ENCODE measurements around the gene SSU72.
"Not testable (repeated sequence)": the region's sequence is repeated elsewhere in the genome, so short reads cannot be mapped to it uniquely, and the experiment has no call there.

The SSU72 gene

DNA sequence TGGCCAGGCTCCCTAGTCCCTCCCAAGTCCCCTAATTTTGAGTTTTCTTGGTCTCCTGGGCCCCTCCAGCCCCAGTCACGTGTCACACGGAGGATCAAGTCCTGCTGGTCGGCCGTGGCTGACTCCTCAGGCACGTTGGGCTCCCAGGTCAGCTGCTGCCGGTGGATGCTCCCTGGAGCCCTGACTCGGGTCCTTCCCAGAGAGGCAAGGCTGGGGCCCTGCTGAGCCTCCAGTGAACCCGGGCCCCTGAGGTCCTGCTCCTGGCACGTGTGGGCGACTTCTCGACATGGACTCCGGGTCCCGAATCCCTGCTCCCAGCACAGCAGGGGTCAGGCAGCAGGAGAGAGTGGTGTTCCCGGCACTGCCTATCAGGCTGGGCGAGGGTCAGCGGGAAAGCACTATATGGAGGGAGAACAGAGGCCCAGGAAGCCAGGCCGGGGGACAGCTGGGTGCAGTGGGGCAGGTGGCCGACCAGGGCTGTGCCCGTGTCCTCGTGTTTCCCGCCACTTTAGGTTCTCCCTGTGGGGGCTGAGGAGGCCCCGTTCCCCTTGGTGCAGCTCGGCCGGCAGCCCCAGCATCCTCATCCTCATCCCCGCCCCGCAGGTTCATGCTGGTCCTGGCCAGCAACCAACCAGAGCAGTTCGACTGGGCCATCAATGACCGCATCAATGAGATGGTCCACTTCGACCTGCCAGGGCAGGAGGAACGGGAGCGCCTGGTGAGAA, 47.4 kb downstream of the SSU72 start:
- DNase-seq (ENCODE audit: low spot score) = no peak

DNA sequence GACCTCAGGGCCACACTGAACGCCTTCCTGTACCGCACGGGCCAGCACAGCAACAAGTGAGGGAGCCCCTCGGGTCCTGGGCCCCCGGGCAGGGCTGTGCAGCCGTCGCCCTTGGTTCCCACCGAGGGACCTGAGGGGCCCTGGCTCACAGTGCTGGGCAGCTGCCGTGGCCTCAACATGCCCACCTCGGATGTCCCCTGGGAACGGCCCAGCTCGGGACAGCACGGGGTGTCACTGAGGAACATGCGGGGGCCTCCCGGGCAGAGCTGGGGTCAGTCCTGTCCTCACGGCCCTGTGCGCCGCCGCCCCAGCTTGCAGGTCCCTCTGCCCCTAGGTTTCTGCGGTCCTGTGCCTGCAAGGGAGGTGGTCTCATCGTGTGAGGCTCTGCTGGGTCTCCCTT, 48.2 kb downstream of the SSU72 start:
- DNase-seq (ENCODE audit: low spot score) = not testable (repeated sequence)

DNA sequence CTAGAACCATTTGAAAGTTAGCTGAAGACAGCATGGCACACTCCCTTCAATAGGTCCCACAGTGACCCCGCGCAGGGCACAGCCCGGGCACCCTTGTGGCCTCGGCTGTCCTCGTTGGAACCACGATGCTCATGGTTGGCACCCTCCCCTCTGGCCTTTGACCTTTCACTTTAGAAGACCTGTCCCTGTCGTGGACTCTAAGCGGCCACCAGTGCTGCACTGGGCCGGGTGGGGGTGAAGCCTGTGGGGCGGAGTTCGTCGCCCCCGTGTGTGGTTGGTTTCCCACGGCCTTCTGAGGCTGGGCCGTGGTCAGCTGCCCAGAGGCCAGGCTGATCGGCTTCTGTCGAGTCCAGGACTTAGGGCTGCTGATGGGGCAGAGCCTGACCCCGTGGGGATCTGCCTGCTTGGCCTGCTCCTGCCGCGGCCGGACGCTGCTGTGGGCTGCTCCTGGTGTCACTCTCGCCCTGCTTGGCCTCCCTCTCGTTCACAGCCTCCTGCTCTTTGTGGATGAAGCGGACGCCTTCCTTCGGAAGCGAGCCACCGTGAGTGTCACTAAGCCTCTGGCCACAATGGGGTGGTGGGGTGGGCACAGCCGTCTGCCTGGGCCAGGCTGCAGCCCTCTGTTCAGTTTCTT, 49.8 kb downstream of the SSU72 start:
- not testable (repeated sequence) for DNase-seq (ENCODE audit: low spot score)

DNA sequence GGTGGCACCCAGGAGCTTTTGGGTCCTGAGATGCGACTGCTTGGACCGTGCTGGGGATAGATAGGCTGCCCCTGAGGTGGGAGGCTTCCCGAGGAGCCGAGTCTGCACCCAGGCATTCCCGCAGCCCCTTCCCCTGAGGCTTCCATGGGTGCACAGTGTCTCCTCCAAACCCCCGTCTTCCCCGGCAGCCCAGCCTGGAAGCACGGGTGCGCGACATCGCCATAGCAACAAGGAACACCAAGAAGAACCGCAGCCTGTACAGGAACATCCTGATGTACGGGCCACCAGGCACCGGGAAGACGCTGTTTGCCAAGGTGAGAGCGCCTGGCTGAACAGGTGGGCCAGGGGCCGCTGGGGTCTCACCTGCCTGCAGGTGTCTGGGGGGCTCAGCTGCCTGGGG, 51.0 kb downstream of the SSU72 start:
- not testable (repeated sequence) for DNase-seq (ENCODE audit: low spot score)

DNA sequence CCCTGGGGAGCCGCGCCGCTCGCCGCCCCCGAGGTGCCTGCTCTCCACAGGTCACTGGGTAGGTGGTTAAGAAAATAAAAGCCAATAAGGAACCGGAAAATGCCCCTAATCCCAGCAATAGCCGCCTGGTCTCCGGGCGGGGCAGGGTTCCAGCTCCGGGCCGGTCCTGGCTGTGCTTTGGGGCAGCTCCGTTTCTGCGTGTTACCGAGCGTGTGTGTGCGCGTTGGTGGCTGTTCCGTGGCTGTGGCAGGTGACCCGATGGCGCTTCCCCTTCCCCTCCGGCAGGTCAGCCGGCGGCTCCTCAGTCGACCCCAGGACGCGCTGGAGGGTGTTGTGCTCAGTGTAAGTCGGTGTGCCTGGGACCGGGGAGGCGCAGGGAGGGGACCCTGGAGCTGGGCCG, 51.4 kb downstream of the SSU72 start:
- not testable (repeated sequence) for DNase-seq (ENCODE audit: low spot score)

DNA sequence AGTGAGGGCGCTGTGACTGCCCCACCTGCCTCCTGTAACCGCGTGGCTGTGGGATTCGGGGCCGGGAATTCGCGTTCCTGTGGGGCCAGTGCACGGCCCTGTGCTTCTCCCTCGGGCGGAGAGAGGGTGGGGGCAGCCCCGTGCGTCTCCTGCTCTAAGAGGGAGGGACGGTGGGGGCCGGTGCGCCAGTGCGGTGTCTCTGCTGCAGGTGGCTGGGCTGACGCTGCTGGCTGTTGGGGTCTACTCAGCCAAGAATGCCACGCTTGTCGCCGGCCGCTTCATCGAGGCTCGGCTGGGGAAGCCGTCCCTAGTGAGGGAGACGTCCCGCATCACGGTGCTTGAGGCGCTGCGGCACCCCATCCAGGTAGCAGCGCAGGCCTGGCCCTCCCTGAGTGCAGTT, 52.1 kb downstream of the SSU72 start:
- not testable (repeated sequence) for DNase-seq (ENCODE audit: low spot score)

DNA sequence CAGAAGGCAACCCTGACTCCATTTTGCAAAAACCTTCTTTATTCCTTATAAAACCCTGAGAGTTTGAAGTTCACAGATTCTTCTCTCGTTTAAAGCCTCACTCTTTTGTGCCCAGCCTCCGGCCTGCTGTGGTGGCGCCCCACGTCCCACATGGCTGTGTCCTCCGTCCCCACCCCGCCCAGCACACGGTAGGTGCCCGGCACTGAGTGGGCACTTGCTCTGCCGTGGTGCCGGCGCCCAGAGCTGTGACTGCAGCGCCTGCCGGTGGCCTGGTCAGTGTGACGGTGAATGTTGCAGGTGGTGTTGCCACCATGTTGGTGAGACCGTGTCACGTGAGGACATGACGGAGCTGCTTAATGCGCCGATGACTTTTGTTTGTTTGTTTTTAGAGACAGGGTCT, 53.3 kb downstream of the SSU72 start:
- no peak for DNase-seq (ENCODE audit: low spot score)

DNA sequence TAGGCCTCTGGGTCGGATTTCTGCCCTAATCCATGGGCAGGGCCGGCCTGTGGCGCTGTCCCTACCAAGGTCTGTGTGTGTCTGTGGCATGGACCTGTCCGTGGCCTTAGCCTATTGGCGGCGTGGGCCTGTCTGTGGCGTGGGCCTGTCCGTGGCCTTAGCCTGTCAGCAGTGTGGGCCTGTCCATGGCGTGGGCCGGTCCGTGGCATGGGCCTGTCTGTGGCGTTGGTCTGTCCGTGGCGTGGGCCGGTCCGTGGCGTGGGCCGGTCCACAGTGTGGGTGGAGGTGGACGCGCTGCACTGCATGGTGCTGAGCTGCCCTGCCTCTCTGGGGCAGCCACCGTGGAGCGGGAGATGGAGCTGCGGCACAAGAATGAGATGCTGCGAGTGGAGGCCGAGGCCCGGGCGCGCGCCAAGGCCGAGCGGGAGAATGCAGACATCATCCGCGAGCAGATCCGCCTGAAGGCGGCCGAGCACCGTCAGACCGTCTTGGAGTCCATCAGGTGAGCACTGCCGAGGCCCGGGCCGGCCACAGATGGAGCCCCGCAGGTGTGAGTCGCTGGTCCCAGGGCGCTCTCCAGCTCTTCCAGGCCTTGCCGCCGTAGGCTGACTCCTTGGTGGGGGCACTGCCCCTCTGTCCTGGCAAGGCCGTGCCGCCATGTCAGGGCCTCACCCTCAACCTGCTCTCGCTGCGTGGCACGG, 54.7 kb downstream of the SSU72 start:
- DNase-seq (ENCODE audit: low spot score) = not testable (repeated sequence)

DNA sequence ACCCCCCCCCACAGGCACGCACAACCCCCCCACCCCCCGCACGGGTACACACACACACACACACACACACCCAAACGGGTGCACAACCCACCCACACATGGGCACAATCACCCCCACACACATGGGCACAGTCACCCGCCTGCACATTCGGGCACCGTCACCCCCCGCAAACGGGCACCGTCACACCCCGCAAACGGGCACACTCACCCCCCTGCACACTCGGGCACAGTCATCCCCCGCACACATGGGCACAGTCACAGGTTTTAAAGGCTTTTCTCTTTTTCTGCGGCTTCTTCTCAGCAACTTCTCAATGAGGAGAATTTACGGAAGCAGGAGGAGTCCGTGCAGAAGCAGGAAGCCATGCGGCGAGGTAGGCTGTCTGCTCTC, 56.0 kb downstream of the SSU72 start:
- not testable (repeated sequence) for DNase-seq (ENCODE audit: low spot score)

DNA sequence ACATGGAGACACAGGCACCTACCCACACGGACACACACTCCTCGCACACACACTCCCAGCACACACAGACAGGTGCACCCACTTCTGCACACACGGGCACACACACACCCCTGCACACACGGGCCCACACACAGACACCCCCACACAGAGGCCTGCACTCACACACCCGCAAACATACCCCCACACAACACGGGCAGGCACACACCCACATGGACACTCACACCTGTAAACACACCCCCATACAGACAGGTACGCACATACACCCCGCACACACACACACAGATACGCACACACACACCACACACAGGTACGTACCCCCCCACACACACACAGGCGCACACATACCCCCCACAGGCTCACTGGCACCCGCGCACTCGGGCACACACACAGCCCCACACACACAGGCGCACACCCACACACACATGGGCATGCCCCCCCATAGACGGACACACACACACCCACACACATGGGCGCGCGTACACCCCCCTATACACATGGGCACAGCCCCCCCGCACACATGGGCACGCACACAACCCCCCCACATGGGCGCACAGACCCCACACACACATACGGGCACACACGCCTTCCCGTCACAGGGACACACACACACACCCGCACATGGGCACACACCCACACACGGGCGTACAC, 56.6 kb downstream of the SSU72 start:
- no peak for DNase-seq (ENCODE audit: low spot score)

DNA sequence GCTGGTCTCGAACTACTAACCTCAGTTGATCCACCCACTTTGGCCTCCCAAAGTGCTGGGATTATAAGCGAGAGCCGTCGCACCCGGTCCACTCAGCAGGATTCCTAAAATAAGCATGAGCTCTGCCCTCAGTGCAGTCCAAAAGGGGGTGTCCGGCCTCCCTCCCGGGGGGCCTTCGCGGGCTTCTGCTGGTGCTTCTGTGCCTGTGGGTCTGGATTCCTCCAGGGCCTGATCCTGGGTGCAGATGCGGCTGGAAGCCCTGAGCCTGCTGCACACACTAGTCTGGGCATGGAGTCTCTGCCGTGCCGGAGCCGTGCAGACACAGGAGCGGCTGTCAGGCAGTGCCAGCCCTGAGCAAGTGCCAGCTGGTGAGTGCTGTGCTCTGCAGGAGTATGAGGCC, 57.7 kb downstream of the SSU72 start:
- not testable (repeated sequence) for DNase-seq (ENCODE audit: low spot score)

DNA sequence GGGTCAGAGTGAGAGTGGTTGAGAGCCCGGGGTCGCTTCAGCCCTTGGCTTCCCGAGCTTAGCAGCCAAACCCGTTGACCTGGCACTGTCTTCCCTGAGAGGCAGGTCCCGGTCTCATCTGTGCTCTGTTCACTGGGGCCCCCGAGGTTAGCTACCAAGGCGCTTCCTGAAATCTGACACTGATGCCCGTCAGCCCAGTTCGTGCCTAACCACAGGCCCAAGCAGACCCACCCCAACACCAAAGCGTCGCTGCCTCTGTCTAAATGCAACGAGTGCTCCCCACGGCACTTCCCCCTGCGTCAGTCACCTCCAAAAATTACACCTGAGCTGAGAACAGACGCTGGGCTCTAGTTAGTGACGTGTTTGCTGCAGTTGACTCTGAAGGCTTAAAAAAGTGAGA, 60.3 kb downstream of the SSU72 start:
- not testable (repeated sequence) for DNase-seq (ENCODE audit: low spot score)

DNA sequence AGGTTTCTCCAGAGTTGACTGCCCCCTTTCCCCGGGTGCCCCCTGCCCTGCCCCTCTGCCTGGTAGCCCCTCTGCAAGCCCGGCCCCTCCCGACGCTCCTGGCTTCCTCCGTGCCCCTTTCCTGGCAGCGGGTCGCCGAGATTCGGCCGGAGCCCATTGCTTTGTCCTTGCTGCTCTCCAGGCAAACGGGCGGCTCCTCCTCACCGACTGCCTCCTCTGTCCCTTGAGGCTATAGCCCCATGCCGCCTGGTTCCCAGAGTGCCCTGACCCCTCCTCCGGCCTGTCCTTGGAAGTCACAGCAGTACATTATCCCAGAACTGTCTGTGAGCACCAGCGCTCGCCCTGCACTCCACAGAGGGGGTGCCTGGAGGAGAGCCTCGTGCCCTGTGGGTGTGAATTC, 61.0 kb downstream of the SSU72 start:
- DNase-seq (ENCODE audit: low spot score) = not testable (repeated sequence)

DNA sequence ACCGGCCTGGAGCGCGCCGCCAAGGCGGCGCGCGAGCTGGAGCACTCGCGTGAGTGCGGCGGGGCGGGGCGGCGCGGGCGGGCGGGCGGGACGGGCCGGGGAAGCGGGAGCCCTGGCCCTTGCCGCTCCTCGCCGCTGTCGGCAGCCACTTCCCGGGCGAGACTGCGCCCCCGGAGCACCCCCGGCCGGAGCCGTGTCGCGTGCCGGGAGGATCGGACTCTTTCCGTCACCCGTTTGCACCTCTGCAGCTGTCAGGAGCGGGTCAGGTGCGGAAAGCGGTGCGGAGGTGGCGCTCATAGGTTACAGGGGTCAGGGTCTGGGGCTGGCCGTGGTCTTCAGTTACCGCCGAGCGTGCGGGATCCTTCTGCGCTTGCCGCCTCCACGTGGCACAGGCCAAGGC, 62.2 kb downstream of the SSU72 start:
- DNase-seq (ENCODE audit: low spot score) = not testable (repeated sequence)

DNA sequence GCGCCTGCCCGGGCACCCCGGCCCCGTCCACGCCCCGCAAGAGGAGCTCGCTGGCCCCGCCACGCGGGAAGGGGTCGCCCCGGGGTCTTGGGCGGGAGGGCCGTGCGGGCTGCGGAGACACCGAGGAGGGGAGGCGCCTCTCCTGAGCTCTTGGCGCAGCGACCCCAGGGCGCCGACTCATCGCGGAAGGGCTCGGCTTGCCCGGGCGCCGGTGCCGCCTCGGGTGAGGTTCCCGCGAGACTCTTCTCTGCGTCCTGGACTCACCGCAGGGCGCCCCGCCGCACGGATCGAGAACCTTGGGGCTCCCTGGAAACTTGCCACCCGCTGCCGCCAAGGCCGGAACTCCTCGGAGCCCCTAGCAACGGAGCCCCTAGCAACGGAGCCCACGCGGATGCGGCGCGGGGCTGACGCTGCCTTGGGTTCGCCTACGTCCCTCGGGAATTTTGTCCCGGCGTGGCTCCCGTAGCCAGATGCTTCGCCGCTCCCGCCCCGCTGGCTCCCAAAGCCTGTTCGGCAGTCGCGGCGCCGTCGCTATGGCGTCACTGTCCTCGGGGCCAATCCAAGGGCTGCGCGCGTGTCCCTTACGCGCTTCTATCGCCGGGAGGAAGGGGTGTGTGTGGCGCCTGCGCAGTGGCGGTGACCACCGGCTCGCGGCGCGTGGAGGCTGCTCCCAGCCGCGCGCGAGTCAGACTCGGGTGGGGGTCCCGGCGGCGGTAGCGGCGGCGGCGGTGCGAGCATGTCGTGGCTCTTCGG, 63.0 kb downstream of the SSU72 start, which contains the start of gene ATAD3A:
Gene ATAD3A, plus strand, starts transcription at position 630 of the 753 bp plus-strand sequence. Its CDS starts 107 bp downstream, at position 737.
- DNase-seq (ENCODE audit: low spot score) = peak; percentile 98

DNA sequence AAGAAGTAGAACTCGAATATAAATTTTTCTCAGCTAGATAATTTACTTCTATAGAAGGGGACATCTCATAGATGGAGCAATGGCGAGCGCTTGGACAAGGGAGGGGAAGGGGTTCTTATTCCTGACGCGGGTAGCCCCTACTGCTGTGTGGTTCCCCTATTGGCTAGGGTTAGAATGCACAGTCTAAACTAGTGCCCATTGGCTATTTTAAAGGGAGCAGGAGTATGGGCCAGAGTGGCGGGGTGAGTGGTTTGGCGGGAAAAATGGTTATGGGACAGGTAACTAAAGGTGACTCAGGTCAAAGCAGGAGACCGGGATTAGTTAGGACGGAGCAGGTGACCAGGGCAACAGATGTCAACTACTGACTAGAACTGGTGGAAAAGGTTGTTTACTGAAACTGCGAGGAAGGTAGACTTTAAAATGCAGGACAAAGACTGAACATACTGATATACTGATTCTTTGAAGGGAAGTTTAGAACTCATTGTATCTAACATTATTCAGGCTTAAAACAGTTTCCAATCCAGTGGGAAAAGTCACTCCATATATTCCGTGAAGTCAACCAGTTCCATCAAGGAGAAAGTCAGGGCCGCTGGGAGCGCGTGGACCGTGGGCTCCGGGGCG, 63.6 kb downstream of the SSU72 start:
- no peak for DNase-seq (ENCODE audit: low spot score)

DNA sequence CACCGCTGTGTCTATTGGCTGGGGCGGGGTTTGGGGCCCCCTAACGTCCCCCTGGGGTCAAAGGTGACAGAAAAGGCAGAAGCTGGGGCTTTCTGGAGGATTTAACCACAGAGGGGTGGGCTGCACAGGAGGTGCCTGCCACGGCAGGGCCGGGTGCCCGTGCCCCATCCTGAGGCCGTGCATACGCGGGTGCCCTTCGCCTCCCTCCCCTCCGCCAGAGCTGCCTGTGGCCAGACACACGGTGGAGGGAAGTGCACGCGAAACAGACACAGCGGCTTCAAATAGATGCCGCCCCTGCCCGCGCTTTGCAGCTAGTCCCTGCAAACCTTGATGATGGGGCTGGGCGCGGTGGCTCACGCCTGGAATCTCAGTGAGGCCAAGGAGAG, 65.2 kb downstream of the SSU72 start:
- DNase-seq (ENCODE audit: low spot score) = not testable (repeated sequence)

DNA sequence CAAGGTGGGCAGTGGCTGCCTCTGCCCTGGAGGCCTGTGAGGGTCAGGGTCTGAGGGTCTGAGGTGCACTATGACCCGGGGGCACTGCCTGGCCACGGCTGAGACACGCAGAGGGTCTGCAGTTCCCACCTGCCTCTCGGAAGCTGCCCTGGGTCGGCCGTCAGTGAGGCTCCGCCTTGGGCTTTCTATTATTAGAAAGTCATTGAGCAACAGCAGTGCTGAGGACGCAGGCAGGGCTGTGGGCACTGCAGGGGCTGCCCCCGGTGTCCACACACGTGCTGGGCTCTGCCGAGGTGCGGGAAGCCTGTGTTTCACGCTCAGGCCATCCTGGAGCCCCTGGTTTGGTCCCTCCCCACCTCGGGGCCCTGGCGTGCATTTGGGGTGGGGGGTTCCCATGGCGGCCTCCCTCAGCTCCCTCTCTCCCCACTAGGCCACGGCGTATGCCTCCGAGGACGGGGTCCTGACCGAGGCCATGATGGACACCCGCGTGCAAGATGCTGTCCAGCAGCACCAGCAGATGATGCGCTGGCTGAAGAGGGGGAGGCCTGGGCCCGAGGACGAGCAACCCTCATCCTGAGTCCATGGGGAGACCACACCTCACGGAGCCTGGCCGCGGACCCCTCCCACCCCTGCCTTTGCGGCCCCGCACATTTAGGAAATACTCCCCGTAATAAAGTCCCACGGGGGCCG, 65.7 kb downstream of the SSU72 start:
- DNase-seq (ENCODE audit: low spot score) = not testable (repeated sequence)

DNA sequence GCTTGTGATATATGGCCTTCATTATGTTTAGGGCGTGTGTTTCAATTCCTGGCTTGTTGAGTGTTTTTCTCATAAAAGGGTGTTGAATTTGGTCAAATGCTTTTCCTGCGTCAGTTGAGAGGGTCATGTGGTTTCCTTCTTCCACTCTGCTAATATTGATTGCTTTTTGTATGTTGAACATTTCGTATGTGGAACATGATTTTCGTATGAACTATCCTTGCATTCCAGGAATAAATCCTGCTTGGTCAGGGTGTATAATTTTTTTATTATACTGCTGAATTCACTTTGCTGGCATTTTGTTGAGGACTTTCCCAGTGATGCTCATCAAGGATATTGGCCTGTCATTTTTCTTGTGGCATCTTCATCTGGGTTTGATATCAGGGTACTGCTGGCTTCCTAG, 67.4 kb downstream of the SSU72 start:
- no peak for DNase-seq (ENCODE audit: low spot score)

DNA sequence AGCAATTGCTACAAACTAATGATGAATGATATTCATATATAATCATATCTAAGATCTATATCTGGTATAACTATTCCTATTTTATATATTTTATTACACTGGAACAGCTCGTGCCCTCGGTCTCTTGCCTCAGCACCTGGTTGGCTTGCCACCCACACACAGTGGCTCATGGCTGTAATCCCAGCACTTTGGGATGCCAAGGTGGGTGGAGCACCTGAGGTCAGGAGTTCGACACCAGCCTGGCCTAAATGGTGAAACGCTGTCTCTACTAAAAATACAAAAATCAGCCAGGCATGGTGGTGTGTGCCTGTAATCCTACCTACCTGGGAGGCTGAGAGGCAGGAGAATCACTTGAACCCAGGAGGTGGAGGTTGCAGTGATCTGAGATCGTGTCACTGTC, 68.9 kb downstream of the SSU72 start:
- not testable (repeated sequence) for DNase-seq (ENCODE audit: low spot score)

DNA sequence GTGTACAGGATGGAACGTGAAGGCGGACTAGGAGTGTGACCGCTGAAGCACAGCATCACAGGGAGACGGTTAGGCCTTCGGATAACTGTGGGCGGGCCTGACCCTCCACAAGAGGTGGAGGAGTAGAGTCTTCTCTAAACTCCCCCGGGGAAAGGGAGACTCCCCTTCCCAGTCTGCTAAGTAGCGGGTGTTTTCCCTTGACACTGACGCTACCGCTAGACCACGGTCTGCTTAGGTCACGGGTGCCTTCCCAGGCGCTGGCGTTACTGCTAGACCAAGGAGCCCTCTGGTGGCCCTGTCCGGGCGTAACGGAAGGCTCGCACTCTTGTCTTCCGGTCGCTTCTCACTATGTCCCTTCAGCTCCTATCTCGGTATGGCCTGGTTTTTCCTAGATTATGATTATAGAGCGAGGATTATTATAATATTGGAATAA, 69.3 kb downstream of the SSU72 start:
- peak; percentile 35 for DNase-seq (ENCODE audit: low spot score)
